Retinal pigment epithelial cell (primary cell): ENCODE data around the gene FBXW12.

Experiments used
- DNase-seq: peaks from one replicate; pipeline ENCODE4 v3.0.0-alpha.2; 2010; ENCODE audit warnings: low read depth
- H3K4me3 ChIP-seq: 2 replicates; pipeline ENCODE4 v1.5.1; 2011; ENCODE audit warnings: mild to moderate bottlenecking, low read length, control low read depth, moderate library complexity
- CTCF ChIP-seq: conservative IDR thresholded peaks from 2 replicates; pipeline ENCODE4 v1.5.1; 2011; ENCODE audit warnings: low read depth, low read length, control low read depth, inconsistent platforms

FBXW12 gene

DNA sequence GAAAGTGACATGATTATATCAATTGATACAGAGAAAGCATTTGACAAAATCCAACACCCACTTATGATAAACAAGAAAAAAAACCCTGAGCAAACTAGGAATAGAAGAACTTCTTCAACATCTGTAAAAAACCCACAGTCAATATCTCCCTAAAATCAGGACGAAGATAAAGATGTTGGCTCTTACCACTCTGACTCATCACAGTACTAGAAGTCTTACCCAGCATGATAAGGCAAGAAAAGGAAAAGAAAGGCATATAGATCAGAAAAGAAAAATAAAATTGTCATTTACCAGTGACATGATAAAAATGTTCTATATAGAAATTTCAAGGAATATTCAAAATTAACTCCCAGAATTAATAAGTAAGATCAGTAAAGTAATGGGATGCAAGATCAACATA is 7.2 kb upstream of the FBXW12 start:
- H3K4me3 ChIP-seq: no peak overlapping the region
- DNase-seq: no peak
- TF ChIP-seq CTCF: no peak

DNA sequence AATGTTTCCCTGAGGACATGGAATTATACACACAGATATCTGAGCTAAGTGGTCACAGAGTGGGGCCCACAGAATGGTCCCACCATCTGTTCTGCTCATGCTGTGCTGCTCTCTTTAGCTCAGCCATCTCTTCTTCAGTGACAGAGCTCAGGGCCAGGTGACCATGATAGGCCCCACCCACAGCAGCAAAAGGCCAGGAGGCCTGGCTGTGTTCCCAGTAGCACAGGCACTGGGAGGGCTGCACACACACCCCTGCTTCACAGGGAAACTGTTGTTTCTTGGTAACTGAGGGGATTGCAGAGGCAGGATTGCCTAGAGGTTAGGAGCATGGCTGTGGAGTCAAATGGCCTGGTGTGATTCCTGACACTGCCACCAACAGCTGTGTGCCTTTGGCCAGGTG is 4.8 kb upstream of the FBXW12 start:
- no peak for TF ChIP-seq CTCF
- H3K4me3 ChIP-seq: no peak overlapping the region
- no peak for DNase-seq

DNA sequence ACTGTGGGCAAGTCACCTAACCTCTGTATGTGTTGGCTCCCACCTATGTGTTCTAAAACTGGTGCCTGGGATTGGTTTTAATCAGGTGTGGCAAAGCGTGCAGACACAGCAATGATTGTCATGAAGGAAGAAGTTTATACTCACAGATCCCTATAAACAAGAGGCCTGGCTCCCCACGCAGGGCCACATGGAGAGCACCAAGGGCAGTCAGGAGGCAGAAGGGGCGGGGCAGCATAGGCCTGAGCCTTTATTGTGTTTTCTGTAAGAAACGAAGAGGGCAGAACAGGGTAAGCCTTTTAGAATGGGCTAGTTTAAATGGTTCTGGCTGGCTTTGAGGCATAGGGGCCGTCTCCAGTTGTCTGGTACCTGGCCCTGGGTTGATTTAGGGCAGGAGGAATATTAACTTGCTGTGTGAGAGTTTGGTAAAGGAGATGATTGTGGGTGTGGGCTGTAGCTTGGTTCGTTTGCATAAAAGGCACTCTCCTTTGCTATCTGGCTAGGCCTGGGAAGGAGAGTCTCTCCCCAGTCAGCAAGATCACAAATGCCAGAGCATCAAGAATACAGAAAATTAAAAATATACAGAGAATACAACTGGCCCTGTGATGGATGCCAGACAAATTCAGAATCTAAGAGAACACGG is 2.2 kb upstream of the FBXW12 start:
- no peak for TF ChIP-seq CTCF
- DNase-seq: no peak
- H3K4me3 ChIP-seq: no peak overlapping the region

GRCh38 chr3:48370333-48370713 is 1.7 kb upstream of the FBXW12 start:
- no peak overlapping the region for H3K4me3 ChIP-seq
- no peak for TF ChIP-seq CTCF
- DNase-seq: no peak

- DNase-seq: no peak
- H3K4me3 ChIP-seq: no peak overlapping the region
Observed at GRCh38 chr3:48372377-48372770, 355 bp downstream of the FBXW12 start.

DNA sequence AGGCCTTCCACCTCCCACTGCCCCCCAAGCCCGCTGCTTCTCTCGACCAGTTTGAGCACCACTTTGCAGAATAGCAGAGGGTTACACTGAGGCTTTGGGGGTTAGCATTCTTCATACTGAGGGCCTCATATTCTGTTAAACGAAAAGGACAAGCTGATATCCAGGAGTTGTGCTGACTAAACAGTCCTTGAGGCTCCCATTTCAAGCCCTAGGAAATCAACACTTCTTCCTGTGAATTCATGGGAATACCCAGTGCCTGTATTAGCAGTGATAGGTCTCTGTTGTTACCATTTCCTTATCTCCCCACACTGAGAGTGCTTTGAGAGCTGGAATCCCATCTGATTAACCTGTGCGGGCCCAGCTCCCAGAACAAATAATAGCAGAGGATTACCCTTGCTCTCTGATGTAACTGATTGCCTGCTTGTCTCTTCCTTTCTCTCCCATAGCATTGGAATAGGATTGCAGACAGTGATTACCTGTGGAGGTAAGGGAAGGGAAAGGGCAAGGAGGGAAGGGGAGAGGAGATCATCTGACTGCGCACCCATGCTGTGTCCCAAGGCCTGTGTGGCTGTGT is 930 bp downstream of the FBXW12 start:
- TF ChIP-seq CTCF: no peak
- no peak overlapping the region for H3K4me3 ChIP-seq
- no peak for DNase-seq

More at GRCh38 chr3:48372377-48372770, 355 bp downstream of the FBXW12 start:
- TF ChIP-seq CTCF: no peak

DNA sequence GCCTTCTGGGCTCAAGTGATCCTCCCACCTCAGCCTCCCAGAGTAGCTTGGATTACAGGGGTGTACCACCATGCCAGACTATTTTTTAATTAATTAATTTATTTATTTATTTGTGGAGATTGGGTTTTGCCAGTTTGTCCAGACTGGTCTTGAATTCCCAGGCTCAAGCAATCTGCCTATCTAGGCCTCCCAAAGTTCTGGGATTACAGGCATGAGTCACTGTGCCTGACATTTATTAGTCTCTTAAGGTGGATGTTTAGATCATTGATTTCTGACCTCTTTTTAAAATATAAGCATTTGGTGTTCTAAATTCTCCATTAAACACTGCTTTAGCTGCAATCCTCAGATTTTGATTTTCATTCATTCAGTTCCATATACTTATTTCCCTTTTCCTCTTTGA is 15.6 kb downstream of the FBXW12 start:
- H3K4me3 ChIP-seq: no peak overlapping the region
- DNase-seq: no peak
- TF ChIP-seq CTCF: no peak
